Stimulated activated CD4-positive, alpha-beta T cell treated with anti-CD3 and anti-CD28 coated beads, Interleukin-4, amount 100 ng/mL, for 1 hour (primary cell): ENCODE measurements around the gene KIN.
"Not testable (repeated sequence)": the region's sequence is repeated elsewhere in the genome, so short reads cannot be mapped to it uniquely, and the experiment has no call there.

ENCODE experiments used
- DNase-seq: peaks from one replicate; pipeline ENCODE4 v3.0.0-alpha.2; 2020

KIN gene

DNA sequence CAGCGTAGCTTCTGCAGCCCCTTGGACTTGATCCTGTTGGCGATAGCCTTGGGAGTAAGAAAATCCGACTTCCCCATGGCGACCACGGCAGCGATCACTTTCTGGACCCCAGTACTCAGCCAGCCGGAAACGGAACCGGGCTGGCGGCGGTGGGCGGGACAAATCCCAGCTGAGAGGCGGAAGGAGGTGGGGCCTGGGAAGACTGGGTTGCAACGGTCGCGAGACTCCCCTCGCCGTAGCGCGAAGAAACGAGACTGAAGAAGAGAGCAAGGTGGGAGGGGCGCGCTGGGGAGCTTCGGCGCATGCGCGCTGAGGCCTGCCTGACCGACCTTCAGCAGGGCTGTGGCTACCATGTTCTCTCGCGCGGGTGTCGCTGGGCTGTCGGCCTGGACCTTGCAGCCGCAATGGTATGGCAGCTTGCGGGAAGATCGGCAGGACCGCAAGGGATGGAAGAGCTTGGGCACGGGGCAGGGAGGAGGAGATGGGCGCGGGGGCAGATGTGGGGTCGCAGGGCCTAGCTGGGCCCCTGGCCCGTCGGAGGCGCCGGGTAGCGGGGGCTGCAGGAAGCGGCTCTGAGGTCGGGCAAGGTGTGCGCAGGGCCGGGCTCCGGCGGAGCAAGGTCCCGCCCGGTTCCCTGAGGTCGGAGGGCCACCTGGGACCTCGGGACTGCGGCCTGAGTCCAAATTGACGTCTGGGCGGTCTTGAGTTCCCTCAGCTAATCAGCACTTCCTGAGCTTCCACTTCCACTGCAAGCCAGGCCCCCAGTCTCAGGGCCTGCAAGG is at the start of gene KIN, which contains the start of gene ATP5F1C:
KIN (minus strand) TSS at position 137 of the 782 bp plus-strand sequence; CDS start at position 77, 60 bp downstream.
ATP5F1C (plus strand) TSS at position 321 of the 782 bp plus-strand sequence; CDS start at position 352, 31 bp downstream.
- DNase-seq, result peak; percentile 97

DNA sequence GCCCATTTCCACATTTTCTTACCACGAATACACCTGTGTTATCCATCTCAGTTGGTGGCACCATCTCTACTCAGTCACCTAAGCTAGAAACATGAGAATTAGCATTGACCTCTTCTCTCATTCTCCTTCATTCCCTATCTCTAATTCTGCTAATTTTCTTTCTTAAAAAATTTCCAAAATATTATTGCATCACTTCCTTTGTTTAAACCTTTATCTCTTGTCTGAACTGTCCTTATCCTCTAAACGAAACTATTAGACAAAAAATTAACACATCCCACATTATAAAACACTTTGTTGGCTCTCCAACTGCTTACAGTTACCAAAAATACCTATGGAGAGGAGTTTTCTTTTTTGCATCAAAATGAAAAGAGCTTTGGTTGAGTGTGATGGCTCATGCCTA is 48.8 kb upstream of the KIN start:
- DNase-seq, result no peak

GRCh38 chr10:7834262-7834661 is 46.5 kb upstream of the KIN start:
- no peak for DNase-seq

- DNase-seq, result no peak
Observed at GRCh38 chr10:7833210-7833609, 45.4 kb upstream of the KIN start.

- no peak for DNase-seq
Observed at GRCh38 chr10:7832060-7832459, 44.3 kb upstream of the KIN start.

DNA sequence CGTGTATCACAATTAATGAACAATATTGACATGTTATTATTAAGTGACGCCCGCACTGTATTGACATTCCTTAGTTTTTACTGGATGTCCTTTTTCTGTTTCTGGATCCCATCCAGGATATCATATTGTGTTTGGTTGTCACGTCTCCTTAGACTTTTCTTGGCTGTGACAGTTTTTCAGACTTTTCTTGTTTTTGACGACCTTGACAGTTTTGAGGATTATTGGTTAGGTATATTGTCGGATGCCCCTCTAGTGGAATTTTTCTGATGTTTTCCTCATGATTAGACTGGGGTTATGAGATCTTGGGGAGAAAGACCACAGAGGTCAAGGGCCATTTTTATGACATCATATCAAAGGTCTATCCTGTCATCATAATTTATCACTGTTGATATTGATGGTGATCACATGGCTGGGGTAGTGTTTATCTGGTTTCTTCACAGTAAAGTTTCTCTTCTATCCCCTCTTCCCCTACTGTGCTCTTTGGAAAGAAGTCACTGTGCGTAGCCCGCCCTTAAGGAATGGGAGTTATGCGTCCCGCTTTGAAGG is 41.6 kb upstream of the KIN start:
- DNase-seq, result no peak

- no peak for DNase-seq
Observed at GRCh38 chr10:7826971-7827370, 39.2 kb upstream of the KIN start.

- DNase-seq, result no peak
Observed at GRCh38 chr10:7824251-7824650, 36.5 kb upstream of the KIN start.

DNA sequence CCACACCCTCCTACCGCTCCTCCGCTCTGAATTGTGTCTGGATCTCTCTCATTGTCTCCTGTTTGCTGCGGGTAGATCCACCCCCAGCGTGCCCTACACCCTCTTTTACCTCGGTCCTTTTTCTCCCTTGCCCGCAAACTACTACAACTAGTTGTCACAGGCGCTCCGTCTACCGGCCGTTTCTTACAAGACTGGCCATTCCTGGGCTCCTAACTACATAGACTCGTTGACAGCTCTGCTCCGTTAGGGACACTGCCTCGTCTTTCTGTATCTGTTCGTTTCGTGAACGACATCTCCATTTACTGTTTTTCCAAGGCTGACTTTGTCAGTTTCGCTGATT is 31.3 kb upstream of the KIN start:
- peak; percentile 13 for DNase-seq

DNA sequence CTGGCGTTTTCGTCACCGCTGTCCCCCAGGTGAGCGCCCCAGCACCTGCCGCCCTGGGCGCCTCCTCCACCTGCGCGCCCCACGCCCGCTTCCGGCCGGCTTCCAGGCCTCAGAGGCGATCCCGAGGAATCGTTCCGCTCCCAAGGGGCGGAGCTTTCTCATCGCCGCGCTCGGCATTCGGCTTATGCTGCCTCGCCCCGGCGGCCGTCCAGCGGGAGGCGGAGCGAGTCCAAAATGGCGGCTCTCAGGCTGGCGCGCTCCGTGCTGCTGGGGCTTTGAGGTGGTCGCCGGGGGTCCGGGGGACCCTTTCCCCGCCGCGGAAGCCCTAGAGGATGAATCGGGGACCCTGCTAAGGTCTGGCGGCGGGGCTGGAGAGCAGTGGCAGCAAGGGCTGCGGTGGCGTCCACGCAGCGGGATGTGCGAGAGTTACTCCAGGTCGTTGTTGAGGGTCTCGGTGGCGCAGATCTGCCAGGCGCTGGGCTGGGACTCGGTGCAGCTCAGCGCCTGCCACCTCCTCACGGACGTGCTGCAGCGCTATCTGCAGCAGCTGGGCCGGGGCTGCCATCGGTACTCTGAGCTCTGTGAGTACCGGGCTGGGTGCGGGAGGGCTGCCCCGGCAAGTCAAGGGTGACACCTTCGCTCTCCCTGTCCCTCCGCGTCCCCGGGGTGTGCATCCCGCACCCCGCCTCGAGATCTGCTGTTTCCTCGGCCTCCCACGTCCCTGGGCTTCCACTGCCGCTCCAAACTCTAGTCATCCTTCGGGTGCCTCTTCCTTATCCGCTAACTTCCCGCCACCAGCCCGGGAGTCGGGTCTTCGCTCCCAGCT is 30.7 kb upstream of the KIN start, which contains the start of gene TAF3:
TAF3 (plus strand) TSS at position 211 of the 826 bp plus-strand sequence; CDS start at position 416, 205 bp downstream.
- peak; percentile 93 for DNase-seq

DNA sequence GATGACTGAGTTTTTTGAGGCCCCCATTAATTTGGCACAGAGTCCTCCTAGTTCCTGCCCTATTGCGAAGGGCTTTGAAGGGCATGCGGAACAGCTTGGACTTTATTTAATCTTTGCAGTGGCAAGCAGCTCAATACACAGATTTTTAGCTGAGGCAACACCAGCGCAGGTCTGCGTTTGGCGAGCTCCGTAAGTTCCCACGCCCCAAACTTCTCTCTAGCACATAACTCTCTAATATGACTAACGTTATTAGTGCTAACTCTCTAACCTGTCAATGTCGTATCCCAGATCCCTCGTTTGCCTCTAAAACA is 30.1 kb upstream of the KIN start:
- no peak for DNase-seq

- DNase-seq, result no peak
Observed at GRCh38 chr10:7817576-7817975, 29.8 kb upstream of the KIN start.

DNA sequence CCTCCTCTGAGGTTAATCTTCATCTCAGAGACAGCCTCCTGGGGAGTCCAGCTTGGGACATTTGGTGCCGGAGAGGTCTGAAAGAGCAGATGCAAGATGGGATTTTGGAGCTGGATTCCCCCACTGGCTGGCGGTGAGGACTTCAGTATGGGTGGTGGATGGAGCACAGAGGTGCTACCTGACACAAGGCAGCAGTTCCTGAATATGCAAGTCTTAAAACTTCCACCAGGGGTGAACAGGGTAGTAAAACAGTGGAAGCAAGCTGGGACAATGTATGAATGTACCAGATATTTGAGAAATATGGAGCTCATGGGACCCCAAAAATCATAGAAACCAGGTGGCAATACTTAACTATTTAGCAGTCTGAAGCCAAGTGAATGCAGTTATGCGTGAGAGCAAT is 25.7 kb upstream of the KIN start:
- no peak for DNase-seq

GRCh38 chr10:7811743-7812142 is 23.9 kb upstream of the KIN start:
- not testable (repeated sequence) for DNase-seq

- no peak for DNase-seq
Observed at GRCh38 chr10:7811000-7811399, 23.2 kb upstream of the KIN start.

DNA sequence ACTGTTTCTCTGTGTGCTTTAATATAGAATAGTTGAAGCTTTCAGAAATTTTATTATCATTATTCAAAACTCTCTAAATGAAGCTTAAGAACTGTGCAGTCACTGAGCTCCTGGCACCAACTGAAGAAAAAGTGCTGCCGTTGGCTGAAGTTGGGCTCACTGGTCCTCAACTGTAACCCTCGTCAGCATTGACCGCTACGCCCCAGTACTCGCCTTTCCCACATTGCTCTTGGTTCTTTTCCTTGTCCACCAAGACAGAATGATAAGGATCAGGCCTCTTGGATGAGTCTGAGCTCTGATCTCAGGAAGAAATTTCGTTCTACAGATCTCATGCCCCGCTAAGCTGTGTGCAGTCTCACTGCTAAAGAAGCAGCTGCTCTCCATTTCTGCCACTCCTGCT is 22.6 kb upstream of the KIN start:
- no peak for DNase-seq

- no peak for DNase-seq
Observed at GRCh38 chr10:7808686-7809267, 21.0 kb upstream of the KIN start.

GRCh38 chr10:7804741-7805140 is 16.9 kb upstream of the KIN start:
- DNase-seq, result no peak

GRCh38 chr10:7804216-7804615 is 16.4 kb upstream of the KIN start:
- no peak for DNase-seq

DNA sequence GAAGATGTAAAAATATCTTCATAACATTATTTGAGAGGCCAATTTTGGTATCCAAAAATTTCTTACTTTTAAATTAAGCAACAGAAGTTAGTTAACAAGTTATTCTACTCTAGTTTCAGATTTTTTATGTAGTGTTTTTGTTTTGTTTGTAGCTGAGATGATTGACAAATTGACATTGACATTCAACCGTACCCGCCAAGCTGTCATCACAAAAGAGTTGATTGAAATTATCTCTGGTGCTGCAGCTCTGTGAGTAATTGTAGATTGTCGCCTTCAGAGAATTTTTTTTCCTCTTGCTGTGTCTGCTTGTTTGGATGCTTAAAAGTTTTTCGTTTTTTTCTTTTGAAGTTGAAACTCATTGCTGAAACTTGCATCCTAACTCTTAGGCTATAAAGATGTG is 14.8 kb upstream of the KIN start:
- no peak for DNase-seq

GRCh38 chr10:7797582-7797981 is 9.8 kb upstream of the KIN start:
- DNase-seq, result no peak

GRCh38 chr10:7795605-7796004 is 7.8 kb upstream of the KIN start:
- DNase-seq, result no peak

GRCh38 chr10:7794251-7795026 is 6.6 kb upstream of the KIN start:
- DNase-seq, result no peak
